HCT116 (cell line): ENCODE results near the gene FTO. TPM values are rescaled to one million over a fixed set of nuclear protein-coding genes. Genes with fewer than 3 reads are reported as not detected.

ENCODE experiments used
- ATAC-seq: fragments of 200-7000 bp; cut with Tn5 transposase; 2 replicates; pipeline ENCODE4 v1.9.1; 2020; ENCODE audit warnings: mild to moderate bottlenecking, moderate library complexity
- BruUV-seq: library from RNA; stranded (reverse); fragments of 400-500 nt; replicated peaks from 2 replicates; lab custom pipeline; 2021; lab: Mats Ljungman, UMichigan
- CTCF ChIA-PET: fragments of 300-600 bp; sonication (Branson Sonifier 250); formaldehyde crosslinking; loops from one replicate; lab custom pipeline; 2021; ENCODE audit warnings: antibody characterized with exemption; lab: Charles Lee
- POLR2A ChIA-PET: fragments of 300-600, 350-600 bp; sonication (Branson Sonifier 250); formaldehyde crosslinking; loops from one replicate; lab custom pipeline; 2021; ENCODE audit warnings: antibody characterized with exemption; lab: Charles Lee
- RAD21 ChIA-PET, 2 experiments: fragments of 300-600 bp; sonication (Branson Sonifier 250); formaldehyde crosslinking; loops; one replicate each; lab custom pipeline; 2023; ENCODE audit warnings: low total read pairs in 2 of 2; ENCODE audit not compliant: uncharacterized antibody in 2 of 2, unreplicated experiment in 2 of 2, low non-redundant PET in 1 of 2; lab: Charles Lee
- DNase-seq: peaks from one replicate; pipeline ENCODE4 v3.0.0-alpha.2; 2010; ENCODE audit warnings: low read depth, low spot score
- H2AFZ ChIP-seq: fragments of 200-600 bp; shearing (Covaris generic), sonication (generic); 2 replicates; pipeline ENCODE4 v1.6.1; 2017; ENCODE audit warnings: low read depth, mixed run types, mixed read lengths, antibody characterized with exemption, low read length; ENCODE audit not compliant: poor library complexity, severe bottlenecking
- H3K27ac ChIP-seq: 2 replicates; pipeline ENCODE4 v1.5.1; 2012; ENCODE audit warnings: low read depth, low read length
- H3K27me3 ChIP-seq: fragments of 200-600 bp; sonication (generic); 2 replicates; pipeline ENCODE4 v1.6.1; 2016; ENCODE audit warnings: mixed run types, low read length, mixed read lengths; ENCODE audit not compliant: insufficient read depth
- H3K36me3 ChIP-seq, 2 experiments: fragments of 200-500 bp in 1 of 2; fragments of 200-600 bp in 1 of 2; sonication (Bioruptor generic) in 1 of 2; sonication (generic) in 1 of 2; 2 replicates each; pipeline versions ENCODE4 v1.5.1 to v1.6.1; 2014 to 2016; ENCODE audit warnings: low read length in 2 of 2, inconsistent platforms in 1 of 2, mixed read lengths in 1 of 2, mixed run types in 1 of 2; ENCODE audit not compliant: insufficient read depth in 2 of 2, control insufficient read depth in 1 of 2
- H3K4me1 ChIP-seq, 2 experiments: fragments of 200-600 bp in 1 of 2; sonication (generic) in 1 of 2; 2 replicates each; pipeline versions ENCODE4 v1.5.1 to v1.6.1; 2012 to 2017; ENCODE audit warnings: low read length in 2 of 2, inconsistent platforms in 1 of 2, mild to moderate bottlenecking in 1 of 2, mixed read lengths in 1 of 2, mixed run types in 1 of 2, moderate library complexity in 1 of 2; ENCODE audit not compliant: insufficient read depth in 2 of 2, control insufficient read depth in 1 of 2
- H3K4me2 ChIP-seq: fragments of 200-600 bp; sonication (generic); 2 replicates; pipeline ENCODE4 v1.6.1; 2017; ENCODE audit warnings: mixed run types, low read length, mixed read lengths
- H3K4me3 ChIP-seq, 2 experiments: fragments of 200-600 bp in 1 of 2; sonication (generic) in 1 of 2; replicated peaks in 1 of 2; 2 replicates each; pipeline ENCODE4 v1.5.1; 2011 to 2016; ENCODE audit warnings: low read length in 2 of 2, control low read depth in 1 of 2, low read depth in 1 of 2, mild to moderate bottlenecking in 1 of 2, mixed read lengths in 1 of 2, mixed run types in 1 of 2
- H3K79me2 ChIP-seq: fragments of 200-600 bp; sonication (generic); 2 replicates; pipeline ENCODE4 v1.6.1; 2017; ENCODE audit warnings: mild to moderate bottlenecking, mixed run types, low read length, moderate library complexity, mixed read lengths; ENCODE audit not compliant: insufficient read depth
- H3K9ac ChIP-seq: fragments of 200-600 bp; sonication (generic); 2 replicates; pipeline ENCODE4 v1.6.1; 2016; ENCODE audit warnings: low read length, mixed read lengths
- H3K9me2 ChIP-seq: fragments of 200-600 bp; sonication (generic), shearing (Covaris generic); 2 replicates; pipeline ENCODE4 v1.6.1; 2017; ENCODE audit warnings: mixed run types, mild to moderate bottlenecking, moderate library complexity; ENCODE audit not compliant: insufficient read depth
- H3K9me3 ChIP-seq, 2 experiments: fragments of 200-500 bp in 1 of 2; fragments of 200-600 bp in 1 of 2; sonication (Bioruptor generic) in 1 of 2; sonication (generic) in 1 of 2; 2 replicates each; pipeline ENCODE4 v1.6.1; 2014 to 2017; ENCODE audit warnings: low read length in 2 of 2, mixed read lengths in 2 of 2, inconsistent platforms in 1 of 2, low read depth in 1 of 2, mild to moderate bottlenecking in 1 of 2, mixed run types in 1 of 2, moderate library complexity in 1 of 2; ENCODE audit not compliant: control insufficient read depth in 1 of 2, insufficient read depth in 1 of 2
- H4K20me1 ChIP-seq: fragments of 200-600 bp; sonication (generic), shearing (Covaris generic); 2 replicates; pipeline ENCODE4 v1.6.1; 2017; ENCODE audit warnings: mixed run types, mild to moderate bottlenecking, moderate library complexity; ENCODE audit not compliant: insufficient read depth
- CBX3 ChIP-seq: IDR thresholded peaks from 2 replicates; pipeline ENCODE4 v1.6.1; 2012; ENCODE audit warnings: low read depth
- CEBPB ChIP-seq: IDR thresholded peaks from 2 replicates; pipeline ENCODE4 v1.6.1; 2012; ENCODE audit warnings: low read depth
- CTCF ChIP-seq, 3 experiments: fragments of 200-600 bp in 1 of 3; sonication (generic) in 1 of 3; IDR thresholded peaks in 2 of 3; conservative IDR thresholded peaks in 1 of 3; 2 replicates each; pipeline ENCODE4 v1.5.1; 2012 to 2017; ENCODE audit warnings: low read depth in 2 of 3, low read length in 2 of 3, antibody characterized with exemption in 1 of 3, borderline replicate concordance in 1 of 3, control low read depth in 1 of 3, mild to moderate bottlenecking in 1 of 3, mixed read lengths in 1 of 3, mixed run types in 1 of 3, moderate library complexity in 1 of 3; ENCODE audit not compliant: insufficient read depth in 1 of 3
- ELF1 ChIP-seq: IDR thresholded peaks from 2 replicates; pipeline ENCODE4 v1.6.1; 2012; ENCODE audit warnings: low read depth, borderline replicate concordance
- EZH2 ChIP-seq: fragments of 200-600 bp; sonication (generic); IDR thresholded peaks from 2 replicates; pipeline ENCODE4 v1.6.1; 2017; ENCODE audit warnings: antibody characterized with exemption, mixed run types
- FOSL1 ChIP-seq: IDR thresholded peaks from 2 replicates; pipeline ENCODE4 v1.6.1; 2012; ENCODE audit warnings: low read depth
- JUND ChIP-seq: IDR thresholded peaks from 2 replicates; pipeline ENCODE4 v1.6.1; 2012
- RAD21 ChIP-seq: IDR thresholded peaks from 2 replicates; pipeline ENCODE4 v1.6.1; 2012; ENCODE audit warnings: low read depth, mild to moderate bottlenecking
- REST ChIP-seq: IDR thresholded peaks from 2 replicates; pipeline ENCODE4 v1.6.1; 2012; ENCODE audit warnings: low read depth
- SIN3A ChIP-seq: IDR thresholded peaks from 2 replicates; pipeline ENCODE4 v1.6.1; 2012; ENCODE audit warnings: low read depth
- SP1 ChIP-seq: IDR thresholded peaks from 2 replicates; pipeline ENCODE4 v1.6.1; 2012; ENCODE audit warnings: low read depth
- TCF7L2 ChIP-seq: IDR thresholded peaks from 2 replicates; pipeline ENCODE4 v1.7.0; 2011; ENCODE audit warnings: borderline replicate concordance, inconsistent platforms; ENCODE audit not compliant: insufficient read depth, insufficient read length; ENCODE audit errors: extremely low read depth
- ZFX ChIP-seq: fragments of 450-650 bp; IDR thresholded peaks from 2 replicates; pipeline ENCODE4 v1.6.1; 2017
- intact Hi-C: fragments of 100-400 bp; cut with micrococcal nuclease; formaldehyde crosslinking; loops from 2 replicates; pipeline ENCODE4 v1.10.0; 2022
- total RNA-seq: library from RNA; stranded (reverse); gene quantifications from one replicate; pipeline ENCODE4 v1.2.1, GENCODE V29; 2021; ENCODE audit not compliant: unreplicated experiment

The FTO gene
- total RNA-seq, 1 experiment from 2014 or later: 55.2 TPM

DNA sequence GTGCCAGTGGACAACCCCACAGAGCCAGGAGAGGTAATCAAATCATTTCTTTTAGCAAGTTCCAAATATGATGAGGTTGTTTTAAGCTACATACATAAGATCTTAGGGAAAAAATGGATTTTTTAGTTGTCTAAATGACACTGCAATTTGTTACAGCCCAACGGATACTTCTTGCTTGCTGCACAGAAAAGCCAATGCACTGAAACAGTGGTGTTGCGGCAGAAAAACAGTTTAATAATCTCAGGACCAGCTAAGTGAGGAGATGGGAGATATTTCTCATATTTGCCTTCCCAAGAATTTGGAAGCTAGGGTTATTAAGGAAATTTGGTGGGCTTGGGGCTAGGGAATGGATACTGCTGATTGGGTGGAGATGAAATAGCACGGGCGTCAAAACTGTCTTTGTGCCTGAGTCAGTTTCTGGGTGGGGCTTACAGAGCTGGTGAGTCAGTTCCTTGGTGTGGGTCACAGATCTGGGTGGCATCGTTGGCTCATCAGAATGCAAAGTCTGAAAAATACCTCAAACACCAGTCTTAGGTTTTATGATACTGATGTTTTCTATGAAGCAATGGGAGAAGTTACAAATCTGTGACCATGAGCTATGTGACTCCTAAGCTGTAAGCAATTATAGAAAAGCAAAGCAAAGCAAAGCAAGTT, 327.3 kb downstream of the FTO start:
- intact Hi-C loops: no loop called here

More for the DNA sequence above, 327.3 kb downstream of the FTO start:
- H3K4me2 ChIP-seq: 0 out of 2 replicates have a peak overlapping the region, but pooled peaks have one; percentile 3
- no peak overlapping the region for H3K27ac ChIP-seq
- H3K27me3 ChIP-seq: no peaks in the 10 kb centered on the region
- no peak overlapping the region for H2AFZ ChIP-seq
- BruUV-seq: no TSS peak
- no peaks in the 10 kb centered on the region for H4K20me1 ChIP-seq
- DNase-seq (no peak), ATAC-seq (no peak; the same call in 1 of the 2 replicates)
- no peak overlapping the region for H3K4me3 ChIP-seq
- peaks cover 0 to 3% of the 10 kb centered on the region in 2 experiments; a peak in 1 of 4 replicates for H3K9me3 ChIP-seq
- TF ChIP-seq EZH2: no peak
- no peak for TF ChIP-seq ZFX
- TF ChIP-seq ELF1: no peak
- no peak for TF ChIP-seq REST
- no peak for TF ChIP-seq CTCF (IDR thresholded peaks at IDR 0.05 in 2 of 3, conservative IDR thresholded peaks at IDR 0.05 in 1 of 3; ENCODE audit: borderline replicate concordance in 1 of 3, insufficient read depth in 1 of 3, low read depth in 2 of 3, low read length in 2 of 3)
- TF ChIP-seq TCF7L2: no peak
- no peak for TF ChIP-seq FOSL1
- no peak for TF ChIP-seq SIN3A
- no peak for TF ChIP-seq CEBPB
- TF ChIP-seq JUND: no peak
- no peak for TF ChIP-seq RAD21
- no peak for TF ChIP-seq CBX3
- no peak for TF ChIP-seq SP1
- peaks cover 0 to 19% of the 10 kb centered on the region in 2 experiments; a peak in 2 of 4 replicates for H3K4me1 ChIP-seq
- no peaks in the 10 kb centered on the region for H3K36me3 ChIP-seq
- RAD21 ChIA-PET: no interaction called here
- CTCF ChIA-PET: no interaction called here
- POLR2A ChIA-PET: no interaction called here
- H3K9ac ChIP-seq: no peak overlapping the region
- no peaks in the 10 kb centered on the region for H3K79me2 ChIP-seq
- no peaks in the 10 kb centered on the region for H3K9me2 ChIP-seq
